GM23338 (cell line): ENCODE data around the gene MTMR8. TPM values are rescaled to one million over a fixed set of nuclear protein-coding genes. Genes with fewer than 3 reads are reported as not detected.

Experiments
- ATAC-seq: fragments of 200-7000 bp; cut with Tn5 transposase; 3 replicates; pipeline ENCODE4 v1.9.1; 2020
- DNase-seq: peaks from one replicate; pipeline ENCODE4 v3.0.0-alpha.2; 2015; ENCODE audit warnings: low spot score
- H2AFZ ChIP-seq: fragments of 200-600 bp; sonication (generic); 2 replicates; pipeline ENCODE4 v1.8.0; 2016; ENCODE audit warnings: antibody characterized with exemption, mild to moderate bottlenecking, moderate library complexity
- H3F3A ChIP-seq: fragments of 200-600 bp; sonication (generic); replicated peaks from 2 replicates; pipeline ENCODE4 v1.8.0; 2017; ENCODE audit warnings: antibody characterized with exemption, mixed run types, low read depth
- H3K27ac ChIP-seq: fragments of 200-600 bp; sonication (generic); 2 replicates; pipeline ENCODE4 v1.6.1; 2016; ENCODE audit warnings: low read depth
- H3K27me3 ChIP-seq: fragments of 200-600 bp; sonication (generic); 2 replicates; pipeline ENCODE4 v1.8.0; 2016; ENCODE audit warnings: mild to moderate bottlenecking, mixed run types, moderate library complexity; ENCODE audit not compliant: insufficient read depth
- H3K36me3 ChIP-seq: fragments of 200-600 bp; sonication (generic); 2 replicates; pipeline ENCODE4 v1.8.0; 2016; ENCODE audit warnings: mild to moderate bottlenecking; ENCODE audit not compliant: insufficient read depth
- H3K4me1 ChIP-seq: fragments of 200-600 bp; sonication (generic); 2 replicates; pipeline ENCODE4 v1.8.0; 2016; ENCODE audit warnings: mild to moderate bottlenecking, moderate library complexity; ENCODE audit not compliant: insufficient read depth
- H3K4me2 ChIP-seq: fragments of 200-600 bp; sonication (generic); 2 replicates; pipeline ENCODE4 v1.7.1; 2017; ENCODE audit warnings: mixed run types
- H3K4me3 ChIP-seq: fragments of 200-600 bp; sonication (generic); 2 replicates; pipeline ENCODE4 v1.6.1; 2016; ENCODE audit warnings: mixed run types
- H3K79me2 ChIP-seq: fragments of 200-600 bp; sonication (generic); replicated peaks from 2 replicates; pipeline ENCODE4 v1.8.0; 2017; ENCODE audit warnings: mild to moderate bottlenecking; ENCODE audit not compliant: insufficient read depth
- H3K9me2 ChIP-seq: fragments of 200-600 bp; sonication (generic); 2 replicates; pipeline ENCODE4 v1.8.0; 2017; ENCODE audit not compliant: insufficient read depth
- H4K20me1 ChIP-seq: fragments of 200-600 bp; sonication (generic); replicated peaks from 2 replicates; pipeline ENCODE4 v1.8.0; 2017; ENCODE audit warnings: mild to moderate bottlenecking; ENCODE audit not compliant: insufficient read depth
- H3K27ac Mint-ChIP-seq: 2 replicates; pipeline ENCODE4 v1.8.0; 2020; ENCODE audit warnings: inconsistent platforms, mild to moderate bottlenecking, moderate library complexity, mixed read lengths
- H3K27me3 Mint-ChIP-seq: 3 replicates; pipeline ENCODE4 v1.8.0; 2022; ENCODE audit warnings: low read depth, mild to moderate bottlenecking, moderate library complexity, mixed read lengths, inconsistent platforms; ENCODE audit not compliant: insufficient read depth, poor library complexity
- H3K36me3 Mint-ChIP-seq: 3 replicates; pipeline ENCODE4 v1.8.0; 2021; ENCODE audit warnings: low read depth, mild to moderate bottlenecking, inconsistent platforms, moderate library complexity, mixed read lengths
- H3K4me1 Mint-ChIP-seq: 3 replicates; pipeline ENCODE4 v1.8.0; 2020; ENCODE audit warnings: mild to moderate bottlenecking, inconsistent platforms, mixed read lengths
- H3K4me3 Mint-ChIP-seq: 3 replicates; pipeline ENCODE4 v1.8.0; 2021; ENCODE audit warnings: moderate library complexity, mild to moderate bottlenecking, inconsistent platforms, mixed read lengths
- H3K9me3 Mint-ChIP-seq: 3 replicates; pipeline ENCODE4 v1.8.0; 2020; ENCODE audit warnings: moderate library complexity, mild to moderate bottlenecking, inconsistent platforms, mixed read lengths
- CREB1 ChIP-seq: fragments of 250-450 bp; sonication (Bioruptor Pico); IDR thresholded peaks from 2 replicates; pipeline ENCODE4 v1.5.0; 2020; ENCODE audit warnings: low read depth, mild to moderate bottlenecking, moderate library complexity
- CTCF ChIP-seq, 2 experiments: fragments of 200-600 bp in 1 of 2; sonication (generic) in 1 of 2; conservative IDR thresholded peaks; 2 replicates each; pipeline versions ENCODE4 v1.5.1 to v1.6.1; 2016 to 2017; ENCODE audit warnings: antibody characterized with exemption in 2 of 2, low read depth in 2 of 2, mild to moderate bottlenecking in 2 of 2, moderate library complexity in 1 of 2
- ETS1 ChIP-seq: IDR thresholded peaks from 2 replicates; pipeline ENCODE4 v1.6.1; 2016; ENCODE audit warnings: antibody characterized with exemption
- EZH2 ChIP-seq: fragments of 200-600 bp; sonication (generic); IDR thresholded peaks from one replicate; pipeline ENCODE4 v1.8.0; 2017; ENCODE audit warnings: antibody characterized with exemption, mild to moderate bottlenecking, low read depth; ENCODE audit not compliant: unreplicated experiment
- EZH2phosphoT487 ChIP-seq: fragments of 200-600 bp; sonication (generic); IDR thresholded peaks from one replicate; pipeline ENCODE4 v1.8.1; 2018; ENCODE audit warnings: antibody characterized with exemption; ENCODE audit not compliant: unreplicated experiment
- JUNB ChIP-seq: IDR thresholded peaks from one replicate; pipeline ENCODE4 v1.6.1; 2016; ENCODE audit warnings: antibody characterized with exemption; ENCODE audit not compliant: unreplicated experiment
- NANOG ChIP-seq: IDR thresholded peaks from 2 replicates; pipeline ENCODE4 v1.6.1; 2016; ENCODE audit warnings: antibody characterized with exemption, borderline replicate concordance
- POLR2AphosphoS5 ChIP-seq: IDR thresholded peaks from 2 replicates; pipeline ENCODE4 v1.6.1; 2016; ENCODE audit warnings: antibody characterized with exemption, low read depth
- STAT1 ChIP-seq: IDR thresholded peaks from one replicate; pipeline ENCODE4 v1.6.1; 2016; ENCODE audit warnings: antibody characterized with exemption; ENCODE audit not compliant: unreplicated experiment
- ZNF114 ChIP-seq: fragments of 250-450 bp; sonication (Bioruptor Pico); IDR thresholded peaks from 2 replicates; pipeline ENCODE4 v1.5.0; 2020; ENCODE audit warnings: mild to moderate bottlenecking, moderate library complexity
- ZNF331 ChIP-seq: fragments of 250-450 bp; sonication (Bioruptor Pico); IDR thresholded peaks from 2 replicates; pipeline ENCODE4 v1.5.0; 2020; ENCODE audit warnings: low read depth, mild to moderate bottlenecking, moderate library complexity
- ZNF462 ChIP-seq: fragments of 250-450 bp; sonication (Bioruptor Pico); IDR thresholded peaks from 2 replicates; pipeline ENCODE4 v1.5.0; 2020; ENCODE audit warnings: mild to moderate bottlenecking, moderate library complexity
- polyA plus RNA-seq: library from polyadenylated mRNA; unstranded; fragments of >200 nt; fragmentation: Nextera tagmentation; extraction: Ambion mirVana; gene quantifications from 2 replicates; pipeline ENCODE4 v1.2.1, GENCODE V29; 2016
- total RNA-seq: library from RNA; depleted of rRNA; stranded (reverse); fragments of >200 nt; shearing (Covaris generic); gene quantifications from 2 replicates; pipeline ENCODE4 v1.2.3, GENCODE V29; 2014
- TF ChIP-seq, protein P1 (sequence below): IDR thresholded peaks from one replicate; pipeline ENCODE4 v1.6.1; 2018; ENCODE audit warnings: antibody characterized with exemption; ENCODE audit not compliant: unreplicated experiment

Gene MTMR8
- total and polyA plus RNA-seq, 2 experiments from 2014 or later = 5.6 to 8.8 TPM

GRCh38 chrX:64398088-64398487, 2.8 kb upstream of the MTMR8 start (continued):
- no peak for TF ChIP-seq EZH2phosphoT487
- no peak for TF ChIP-seq STAT1
- no peak for TF ChIP-seq ZNF114 (CRISPR knock-in tag)

GRCh38 chrX:64395568-64395929, 297 bp upstream of the MTMR8 start:
- ATAC-seq = no peak

More at GRCh38 chrX:64395568-64395929, 297 bp upstream of the MTMR8 start:
- TF ChIP-seq EZH2phosphoT487 (no peak), ZNF462 (CRISPR knock-in tag) (no peak), EZH2 (no peak), ETS1 (no peak), ZNF331 (CRISPR knock-in tag) (no peak), JUNB (no peak), STAT1 (no peak), CREB1 (no peak), ZNF114 (CRISPR knock-in tag) (no peak), POLR2AphosphoS5 (no peak), NANOG (no peak), CTCF (conservative IDR thresholded peaks at IDR 0.05; ENCODE audit: low read depth in 2 of 2) (no peak)
- TF ChIP-seq, protein P1, sequence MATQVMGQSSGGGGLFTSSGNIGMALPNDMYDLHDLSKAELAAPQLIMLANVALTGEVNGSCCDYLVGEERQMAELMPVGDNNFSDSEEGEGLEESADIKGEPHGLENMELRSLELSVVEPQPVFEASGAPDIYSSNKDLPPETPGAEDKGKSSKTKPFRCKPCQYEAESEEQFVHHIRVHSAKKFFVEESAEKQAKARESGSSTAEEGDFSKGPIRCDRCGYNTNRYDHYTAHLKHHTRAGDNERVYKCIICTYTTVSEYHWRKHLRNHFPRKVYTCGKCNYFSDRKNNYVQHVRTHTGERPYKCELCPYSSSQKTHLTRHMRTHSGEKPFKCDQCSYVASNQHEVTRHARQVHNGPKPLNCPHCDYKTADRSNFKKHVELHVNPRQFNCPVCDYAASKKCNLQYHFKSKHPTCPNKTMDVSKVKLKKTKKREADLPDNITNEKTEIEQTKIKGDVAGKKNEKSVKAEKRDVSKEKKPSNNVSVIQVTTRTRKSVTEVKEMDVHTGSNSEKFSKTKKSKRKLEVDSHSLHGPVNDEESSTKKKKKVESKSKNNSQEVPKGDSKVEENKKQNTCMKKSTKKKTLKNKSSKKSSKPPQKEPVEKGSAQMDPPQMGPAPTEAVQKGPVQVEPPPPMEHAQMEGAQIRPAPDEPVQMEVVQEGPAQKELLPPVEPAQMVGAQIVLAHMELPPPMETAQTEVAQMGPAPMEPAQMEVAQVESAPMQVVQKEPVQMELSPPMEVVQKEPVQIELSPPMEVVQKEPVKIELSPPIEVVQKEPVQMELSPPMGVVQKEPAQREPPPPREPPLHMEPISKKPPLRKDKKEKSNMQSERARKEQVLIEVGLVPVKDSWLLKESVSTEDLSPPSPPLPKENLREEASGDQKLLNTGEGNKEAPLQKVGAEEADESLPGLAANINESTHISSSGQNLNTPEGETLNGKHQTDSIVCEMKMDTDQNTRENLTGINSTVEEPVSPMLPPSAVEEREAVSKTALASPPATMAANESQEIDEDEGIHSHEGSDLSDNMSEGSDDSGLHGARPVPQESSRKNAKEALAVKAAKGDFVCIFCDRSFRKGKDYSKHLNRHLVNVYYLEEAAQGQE = no peak
- Mint-ChIP-seq H3K27me3 (peaks cover 2% of the 10 kb centered on the region), H3K27ac (no peak overlapping the region), H3K9me3 (no peaks in the 10 kb centered on the region; the same call in 2 of the 3 replicates), H3K36me3 (no peaks in the 10 kb centered on the region), H3K4me3 (peak overlapping the region; percentile 91), H3K4me1 (peaks cover 12% of the 10 kb centered on the region; the same call in 2 of the 3 replicates)
- peak overlapping the region; percentile 83 for H2AFZ ChIP-seq
- peaks cover 4% of the 10 kb centered on the region; the same call in 1 of the 2 replicates for H3K4me1 ChIP-seq
- no peaks in the 10 kb centered on the region for H4K20me1 ChIP-seq
- peak overlapping the region; percentile 70 for H3K4me3 ChIP-seq
- no peak for DNase-seq
- no peak overlapping the region for H3K27ac ChIP-seq
- H3K9me2 ChIP-seq = no peaks in the 10 kb centered on the region
- H3F3A ChIP-seq = no peaks in the 10 kb centered on the region
- no peaks in the 10 kb centered on the region for H3K36me3 ChIP-seq
- peaks cover 16% of the 10 kb centered on the region; the same call in 1 of the 2 replicates for H3K79me2 ChIP-seq
- no peaks in the 10 kb centered on the region for H3K27me3 ChIP-seq
- H3K4me2 ChIP-seq = no peak overlapping the region
